Astrocyte of the hippocampus (primary cell): ENCODE measurements around the gene ZNF254.
A peak's percentile ranks its signal among the peaks of the same experiment; 100 is the strongest.
"Not testable (repeated sequence)": the region's sequence is repeated elsewhere in the genome, so short reads cannot be mapped to it uniquely, and the experiment has no call there.

Source experiments
- DNase-seq: peaks from one replicate; pipeline ENCODE4 v3.0.0; 2011; ENCODE audit warnings: low read depth, low spot score

ZNF254 gene

DNA sequence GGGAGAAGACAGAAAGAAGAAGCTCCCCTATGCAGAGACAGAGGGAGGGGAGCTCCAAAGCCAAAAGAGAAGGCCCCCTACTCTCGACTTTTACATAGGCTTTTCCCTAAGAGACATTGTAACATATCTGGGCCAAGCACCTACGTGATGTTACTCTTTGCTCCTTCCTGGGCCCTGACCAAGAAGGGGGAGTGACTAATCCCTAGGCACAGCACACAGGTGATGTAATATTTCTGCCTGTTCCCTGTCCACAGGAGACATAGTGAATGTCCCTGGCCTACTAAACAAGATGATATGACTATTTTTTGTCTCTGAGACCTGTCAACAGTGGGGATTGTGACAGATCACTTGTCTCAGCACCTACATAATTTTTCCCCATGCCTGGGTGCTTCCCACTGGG is 15.9 kb upstream of the ZNF254 start:
- no peak for DNase-seq

DNA sequence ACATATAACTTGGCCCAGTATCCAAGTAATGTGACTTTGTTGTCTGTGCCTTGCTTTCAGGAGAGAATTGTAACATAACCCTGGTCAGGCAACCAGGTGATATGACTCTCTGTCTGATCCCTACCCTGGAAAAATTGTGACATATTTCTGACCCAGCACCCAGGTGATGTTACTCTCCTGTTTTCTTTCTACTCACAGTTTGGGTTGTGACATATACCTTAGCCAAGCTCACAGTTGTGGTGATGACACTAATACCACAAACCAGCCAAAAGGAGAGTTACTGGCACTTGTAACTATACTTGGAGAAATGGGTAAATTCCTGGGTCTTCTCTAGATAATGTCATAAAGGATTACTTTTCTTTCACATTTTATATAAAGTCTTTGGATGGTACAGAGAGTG is 14.3 kb upstream of the ZNF254 start:
- DNase-seq: no peak

DNA sequence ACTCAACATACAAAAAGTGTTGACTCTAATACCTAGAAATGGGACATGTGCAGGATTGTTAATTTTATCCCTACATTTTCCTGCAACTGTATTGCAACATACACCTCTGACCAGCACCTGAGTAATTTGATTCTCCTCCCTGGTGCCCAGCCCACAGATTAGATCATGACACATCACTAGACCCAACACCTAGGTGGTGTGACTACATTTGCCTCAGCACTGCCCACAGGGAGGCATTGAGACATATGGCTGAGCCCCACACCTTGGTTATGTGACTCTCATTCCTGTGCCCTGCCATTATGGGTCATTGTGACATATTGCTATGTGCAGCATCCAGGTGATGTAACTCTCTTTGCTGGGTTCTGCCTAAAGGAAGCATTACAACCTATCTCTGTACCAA is 13.2 kb upstream of the ZNF254 start:
- DNase-seq: no peak

DNA sequence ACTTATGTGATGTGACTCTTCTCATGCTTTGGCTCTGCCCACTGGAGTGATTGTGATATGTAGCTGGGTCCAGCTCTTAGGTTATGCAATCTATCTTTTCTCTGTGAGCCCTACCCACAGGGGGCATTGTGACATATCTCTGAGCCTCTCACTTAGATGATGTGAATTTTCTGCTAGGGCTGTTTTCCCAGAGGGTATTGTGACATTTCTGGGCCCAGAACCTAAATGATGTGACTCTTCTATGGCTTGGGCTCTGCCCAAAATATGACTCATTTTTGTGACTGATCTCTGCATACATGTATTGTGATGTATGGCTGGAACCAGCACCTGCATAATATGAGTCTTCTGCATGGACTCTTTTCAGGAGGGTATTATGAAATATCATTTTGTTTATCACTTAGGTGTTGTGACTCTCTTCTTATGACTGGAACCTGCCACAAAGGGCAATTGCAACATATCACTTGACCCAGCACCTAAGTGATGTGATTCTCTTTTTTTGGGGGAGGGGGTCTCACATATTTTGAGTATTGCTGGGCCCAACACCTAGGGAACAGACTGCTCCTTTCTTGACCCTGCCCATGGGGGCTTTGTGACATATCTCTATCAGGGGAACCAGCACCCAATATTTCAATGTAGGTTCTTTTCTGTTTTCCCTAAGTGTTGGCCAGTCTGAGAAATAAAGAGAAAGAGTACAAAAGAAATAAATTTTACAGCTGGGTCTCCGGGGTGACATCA is 12.1 kb upstream of the ZNF254 start:
- DNase-seq: no peak

DNA sequence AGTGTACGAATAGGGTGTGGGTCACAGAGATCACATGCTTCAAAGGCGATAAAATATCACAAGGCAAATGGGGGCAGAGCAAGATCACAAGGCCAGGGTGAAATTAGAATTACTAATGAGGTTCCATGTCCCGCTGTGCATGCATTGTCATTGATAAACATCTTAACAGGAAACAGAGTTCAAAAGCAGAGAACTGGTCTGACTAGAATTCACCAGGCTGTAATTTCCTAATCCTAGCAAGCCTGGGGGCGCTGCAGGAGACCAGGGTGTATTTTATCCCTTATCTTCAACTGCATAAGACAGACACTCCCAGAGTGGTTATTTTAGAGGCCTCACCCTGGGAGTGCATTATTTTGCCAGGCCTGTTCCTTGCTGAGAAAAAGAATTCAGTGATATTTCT is 11.5 kb upstream of the ZNF254 start:
- not testable (repeated sequence) for DNase-seq

DNA sequence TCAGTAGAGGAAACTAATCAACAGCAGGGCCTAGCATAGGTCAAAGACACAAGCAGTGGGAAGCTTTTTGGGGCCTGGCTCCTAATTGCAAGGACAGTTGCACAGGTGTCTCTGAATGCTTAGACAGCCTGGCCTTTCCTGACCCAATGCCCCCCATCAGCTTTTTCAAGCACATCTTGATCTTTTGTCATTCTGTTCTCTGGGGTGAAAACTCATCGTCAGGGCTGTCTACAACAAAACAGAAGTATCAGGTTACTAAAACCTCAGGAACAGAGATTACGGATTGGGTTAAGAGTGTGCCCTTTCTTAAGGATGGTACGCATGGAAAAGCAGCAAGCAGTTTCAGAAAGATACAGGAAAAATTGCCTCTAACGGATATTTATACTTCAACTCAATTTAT is 8.3 kb upstream of the ZNF254 start:
- no peak for DNase-seq

DNA sequence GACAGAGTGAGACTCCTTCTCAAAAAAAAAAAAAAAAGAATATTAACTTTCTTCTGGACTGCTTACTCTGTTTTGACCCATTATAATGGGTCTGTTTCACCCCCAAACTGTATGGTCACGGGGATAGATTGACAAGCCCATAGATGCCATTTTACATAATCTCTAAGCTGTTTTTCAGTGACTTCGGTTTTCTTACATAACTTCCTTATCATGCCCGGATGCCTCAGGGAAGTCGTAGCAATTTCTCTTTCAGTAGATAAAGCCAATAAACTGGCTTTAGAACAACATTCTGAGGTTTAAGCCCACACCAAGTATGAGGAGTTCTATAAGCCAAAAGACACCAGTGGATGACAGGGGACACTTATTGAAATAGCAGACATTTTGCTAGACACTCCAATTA is 5.9 kb upstream of the ZNF254 start:
- no peak for DNase-seq

DNA sequence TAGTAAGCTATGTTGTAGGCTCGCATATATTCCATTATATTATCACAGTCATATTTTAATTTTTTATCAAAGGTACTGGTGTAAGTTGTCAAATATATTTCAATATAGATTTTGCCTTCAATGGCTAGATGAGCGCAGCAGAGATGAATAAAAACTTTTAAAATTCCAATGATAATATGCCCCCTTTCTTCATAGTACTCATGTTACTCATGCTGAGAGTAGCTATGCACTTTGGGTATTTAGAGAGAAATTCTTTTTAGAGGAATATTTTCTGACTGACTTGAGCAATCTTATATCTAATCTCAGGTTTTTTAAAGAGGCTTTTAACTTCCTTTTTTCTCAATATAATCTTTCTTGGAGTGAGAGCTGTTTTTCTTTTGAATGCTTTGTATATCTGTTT is 11.4 kb downstream of the ZNF254 start:
- no peak for DNase-seq

DNA sequence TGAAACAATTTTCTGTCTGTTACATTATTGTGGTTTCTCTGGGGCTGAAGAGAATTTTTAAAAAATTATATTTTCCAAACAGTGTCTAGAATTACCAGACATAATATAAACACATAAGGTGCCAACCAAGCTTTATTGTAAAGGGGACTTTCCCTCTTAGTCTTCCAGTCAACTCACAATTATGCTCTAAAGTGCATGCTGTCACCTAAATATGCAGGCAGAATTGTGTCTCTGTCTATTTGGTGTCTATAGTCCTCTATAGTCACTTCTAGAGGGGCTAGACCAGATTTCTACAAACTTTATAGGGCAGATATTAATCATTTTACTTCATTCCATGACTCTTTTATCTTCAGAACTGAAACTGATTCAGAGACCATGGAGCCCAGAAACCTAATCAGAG is 12.8 kb downstream of the ZNF254 start:
- DNase-seq: peak; percentile 13

DNA sequence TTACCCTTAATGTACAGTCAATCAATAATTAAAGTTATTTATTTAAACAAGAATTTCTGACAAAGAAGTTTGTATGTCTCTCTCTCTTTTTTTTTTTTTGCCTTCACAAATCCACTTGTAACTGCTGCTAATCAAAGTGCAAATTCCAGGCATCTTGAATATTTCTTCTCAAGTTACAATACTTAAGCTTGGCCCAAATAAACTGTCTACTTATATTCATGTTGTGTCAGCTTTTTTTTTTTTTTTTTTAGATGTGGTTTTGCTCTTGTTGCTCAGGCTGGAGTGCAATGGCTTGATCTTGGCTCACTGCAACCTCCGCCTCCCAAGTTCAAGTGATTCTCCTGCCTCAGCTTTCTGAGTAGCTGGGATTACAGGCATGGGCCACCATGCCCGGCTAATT is 13.6 kb downstream of the ZNF254 start:
- peak; percentile 23 for DNase-seq

DNA sequence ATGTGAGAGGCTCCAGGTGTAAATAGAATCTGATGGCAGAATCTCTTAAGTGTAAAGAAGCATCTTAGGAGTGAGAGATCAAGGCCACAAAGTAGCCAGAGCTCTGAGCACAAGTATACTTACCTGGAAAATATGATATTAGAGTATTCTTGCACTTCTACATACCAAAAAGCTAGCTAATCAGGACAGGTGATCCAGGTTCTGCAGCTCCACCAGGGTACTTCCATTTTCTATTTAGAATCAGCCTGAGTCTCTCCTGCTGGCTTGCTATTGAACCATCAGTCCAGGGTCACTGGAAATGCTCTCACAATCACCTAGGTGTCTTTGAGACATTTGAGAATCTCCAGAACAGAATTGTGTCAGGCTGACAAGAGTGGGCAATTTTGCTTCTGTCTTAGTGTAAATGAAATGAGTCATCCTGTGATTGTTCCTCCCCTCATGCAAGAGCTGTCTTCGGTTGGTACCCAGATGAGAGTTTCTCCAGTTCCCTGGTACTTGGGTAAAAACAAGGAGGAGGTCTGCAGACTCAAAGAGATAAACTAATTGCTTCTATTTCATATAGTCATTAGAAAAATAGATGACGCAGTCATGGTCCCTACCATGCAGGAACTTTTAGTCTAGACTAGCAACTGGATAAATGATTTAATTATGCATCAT is 14.6 kb downstream of the ZNF254 start:
- peak; percentile 13 for DNase-seq

DNA sequence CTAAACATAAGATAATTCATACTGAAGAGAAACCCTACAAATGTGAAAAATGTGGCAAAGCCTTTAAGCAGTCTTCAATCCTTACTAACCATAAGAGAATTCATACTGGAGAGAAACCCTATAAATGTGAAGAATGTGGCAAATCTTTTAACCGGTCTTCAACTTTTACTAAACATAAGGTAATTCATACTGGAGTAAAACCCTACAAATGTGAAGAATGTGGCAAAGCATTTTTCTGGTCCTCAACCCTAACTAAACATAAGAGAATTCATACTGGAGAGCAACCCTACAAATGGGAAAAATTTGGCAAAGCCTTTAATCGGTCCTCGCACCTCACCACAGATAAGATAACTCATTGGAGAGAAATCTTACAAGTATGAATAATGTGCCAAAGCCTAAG is 40.6 kb downstream of the ZNF254 start:
- DNase-seq: no peak

DNA sequence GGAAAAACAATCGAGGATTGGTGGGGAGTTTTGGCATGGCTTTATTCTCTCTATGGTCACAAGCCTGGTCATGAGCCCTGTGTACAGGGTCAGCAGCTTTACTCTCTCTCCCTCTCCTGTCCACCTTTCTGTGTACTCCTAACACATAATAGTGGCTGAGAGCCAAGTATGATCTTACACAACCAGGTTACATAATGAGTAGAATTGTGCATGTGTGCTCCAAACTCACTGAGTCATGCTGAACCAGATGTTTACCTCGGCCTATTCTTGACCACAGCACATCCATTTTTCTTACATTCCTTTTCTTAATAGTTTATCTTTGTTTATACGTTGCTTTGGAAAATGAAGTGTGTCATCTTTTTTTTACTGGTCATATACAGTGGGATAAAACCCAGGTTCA is 53.1 kb downstream of the ZNF254 start:
- DNase-seq: peak; percentile 44

DNA sequence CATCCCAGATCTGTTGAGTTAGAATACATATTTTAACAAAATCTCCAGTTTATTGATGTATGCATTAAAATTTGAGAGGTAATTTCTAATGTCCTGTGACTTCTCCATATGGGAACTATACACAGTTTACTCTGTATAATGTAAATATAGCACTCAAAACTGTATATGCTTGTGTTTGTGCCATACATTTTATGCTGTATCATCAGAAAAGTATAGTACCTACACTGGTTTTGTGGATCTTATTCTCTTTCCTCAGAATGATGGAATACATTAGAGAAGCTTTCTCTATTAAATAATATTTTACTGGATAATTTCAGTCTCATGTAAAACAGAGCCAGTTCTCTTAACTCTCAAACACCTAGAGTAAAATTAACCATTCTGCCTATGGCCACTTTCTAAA is 53.6 kb downstream of the ZNF254 start:
- DNase-seq: no peak

DNA sequence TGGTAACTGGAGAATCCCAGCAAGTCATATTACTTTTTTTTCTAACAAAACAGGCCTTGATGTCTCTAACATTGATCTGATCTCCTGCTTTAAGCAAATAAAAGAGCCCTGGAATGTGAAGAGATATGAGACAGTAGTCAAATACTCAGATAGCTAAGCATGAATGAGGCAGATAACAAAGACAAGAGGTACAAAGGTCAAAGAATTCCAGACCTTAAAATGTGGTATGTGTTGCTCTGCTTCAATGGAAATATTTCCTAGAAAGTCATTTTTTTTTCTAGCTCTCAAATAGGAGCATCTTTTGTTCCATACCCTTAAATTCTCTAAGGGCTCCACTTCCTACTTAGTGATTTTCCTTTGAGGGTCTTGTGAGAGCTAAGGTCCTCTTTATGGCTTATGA is 54.6 kb downstream of the ZNF254 start:
- DNase-seq: no peak

DNA sequence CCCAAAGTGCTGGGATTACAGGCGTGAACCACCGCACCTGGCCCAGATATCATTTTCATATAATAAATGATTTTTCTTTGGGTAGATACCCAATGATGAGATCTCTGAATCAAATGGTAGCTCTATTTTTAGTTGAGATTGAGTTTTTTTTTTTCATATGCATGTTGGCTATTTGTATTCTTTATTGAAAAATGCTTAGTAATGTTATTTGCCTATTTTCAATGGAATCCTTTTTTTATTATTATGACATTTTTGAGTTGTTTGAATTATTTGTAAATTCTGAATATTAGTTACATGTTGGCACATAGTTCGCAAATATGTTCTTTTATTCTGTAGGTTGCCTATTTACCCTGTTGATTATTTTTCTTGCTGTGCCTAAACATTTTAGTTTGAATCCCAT is 55.8 kb downstream of the ZNF254 start:
- DNase-seq: no peak

DNA sequence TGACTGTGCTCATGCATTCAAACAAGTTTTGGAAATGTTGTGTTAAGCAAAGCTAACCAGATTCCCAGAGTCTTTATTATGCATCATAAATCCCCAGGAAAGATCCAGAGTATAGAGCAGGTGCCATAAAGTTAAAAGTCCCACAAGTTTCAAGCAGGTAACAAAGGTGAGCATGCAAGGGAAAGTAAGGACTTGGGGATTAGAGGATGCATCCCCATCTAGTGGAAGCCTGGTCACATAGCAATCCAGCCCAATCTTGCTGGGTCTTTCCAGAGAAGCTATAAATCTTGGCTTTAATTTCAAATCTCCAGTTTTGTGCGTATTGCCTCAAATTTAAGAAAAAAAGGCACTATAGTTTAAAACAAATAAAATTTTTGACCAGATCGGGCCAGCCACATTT is 72.7 kb downstream of the ZNF254 start:
- DNase-seq: peak; percentile 17

DNA sequence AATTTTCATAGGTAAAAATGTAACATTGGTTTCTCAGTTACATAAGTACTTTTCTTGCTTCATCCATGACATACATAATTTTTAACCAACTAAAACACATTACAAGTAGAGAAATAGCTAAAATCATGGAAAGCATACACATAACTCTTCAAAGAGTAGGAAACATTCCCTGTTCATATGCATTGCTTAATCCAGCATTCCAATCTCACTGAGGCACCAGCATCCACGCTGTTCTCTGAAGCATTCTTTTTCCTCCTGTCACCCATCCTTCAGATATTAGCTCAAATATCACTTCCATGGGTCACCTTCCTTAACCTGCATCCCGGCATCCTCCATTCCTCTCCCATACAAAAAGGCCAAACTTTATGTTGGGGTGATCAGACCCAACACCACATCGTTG is 79.1 kb downstream of the ZNF254 start:
- DNase-seq: peak; percentile 13

DNA sequence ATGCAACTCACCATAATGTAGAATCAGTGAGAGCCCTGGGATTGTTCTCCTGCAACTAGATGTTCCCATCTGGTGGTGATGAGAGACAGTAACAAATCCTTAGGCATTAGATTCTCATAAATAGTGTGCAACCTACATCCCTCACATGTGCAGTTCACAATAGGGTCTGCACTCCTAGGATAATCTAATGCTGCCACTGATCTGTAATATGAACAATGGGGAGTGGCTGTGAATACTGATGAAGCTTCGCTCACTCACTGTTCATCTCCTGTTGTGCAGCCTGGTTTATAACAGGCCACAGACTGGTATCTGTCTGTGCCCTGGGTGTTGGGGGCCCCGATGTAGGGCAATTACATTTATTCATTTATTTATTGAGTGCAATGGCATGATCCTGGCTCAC is 86.9 kb downstream of the ZNF254 start:
- no peak for DNase-seq

DNA sequence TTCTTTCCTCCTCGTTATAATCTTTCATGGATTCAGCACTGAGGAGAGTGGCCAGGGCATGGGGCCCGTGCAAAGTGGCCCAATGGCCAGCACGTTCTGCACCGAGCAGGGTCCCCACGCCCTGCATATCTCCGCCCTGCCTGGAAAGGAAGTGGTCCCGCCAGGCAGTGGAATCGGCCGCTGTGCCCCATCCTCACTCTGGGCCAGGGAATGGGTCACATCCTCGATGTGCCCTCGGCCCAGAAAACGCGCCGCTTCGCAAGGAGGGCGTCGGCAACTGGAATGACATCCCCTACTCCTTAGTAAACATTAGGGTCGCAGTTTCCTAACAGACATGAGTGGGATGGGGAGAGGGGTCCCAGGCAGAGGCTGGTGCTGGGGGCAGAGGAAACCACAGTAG is 90.7 kb downstream of the ZNF254 start:
- no peak for DNase-seq

DNA sequence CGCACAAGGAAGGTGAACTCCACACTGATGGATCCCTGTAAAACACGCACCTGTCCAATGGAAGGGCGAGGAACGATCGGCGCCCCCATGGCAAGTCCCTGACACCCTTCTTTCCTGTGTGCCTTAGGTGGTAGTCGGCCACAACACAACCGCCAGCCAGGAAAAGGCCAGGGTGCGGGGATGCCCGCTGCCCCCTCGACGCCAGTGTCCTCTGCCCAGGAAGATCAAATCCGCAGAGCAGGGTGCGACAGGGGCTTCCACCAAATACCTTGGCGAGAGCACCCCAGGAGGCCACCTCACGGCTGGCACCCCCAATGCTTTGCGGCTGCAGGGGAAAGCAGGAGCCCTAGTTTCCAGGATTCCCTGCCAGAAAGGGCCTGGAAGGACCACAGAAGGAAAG is 91.2 kb downstream of the ZNF254 start:
- no peak for DNase-seq
